Mesendoderm (in vitro differentiated cells): Measurements from ENCODE around the gene LRRC37A.
"Not testable (repeated sequence)": the region's sequence is repeated elsewhere in the genome, so short reads cannot be mapped to it uniquely, and the experiment has no call there.

ENCODE experiments used
- DNase-seq: peaks from one replicate; pipeline ENCODE4 v3.0.0; 2013
- H2AK5ac ChIP-seq: 2 replicates; pipeline ENCODE4 v1.6.1; 2013; ENCODE audit warnings: low read length, inconsistent platforms
- H2BK120ac ChIP-seq: 2 replicates; pipeline ENCODE4 v1.6.1; 2013; ENCODE audit warnings: low read depth, mild to moderate bottlenecking, low read length, moderate library complexity, mixed read lengths
- H2BK15ac ChIP-seq: replicated peaks from 2 replicates; pipeline ENCODE4 v1.6.1; 2013; ENCODE audit warnings: low read depth, mild to moderate bottlenecking, moderate library complexity
- H2BK5ac ChIP-seq: 2 replicates; pipeline ENCODE4 v1.6.1; 2013; ENCODE audit warnings: low read length, inconsistent platforms
- H3K18ac ChIP-seq: 2 replicates; pipeline ENCODE4 v1.6.1; 2013; ENCODE audit warnings: mild to moderate bottlenecking, low read length, mixed read lengths
- H3K23ac ChIP-seq: one replicate; pipeline ENCODE4 v1.6.1; 2013; ENCODE audit warnings: low read length
- H3K27ac ChIP-seq: 2 replicates; pipeline ENCODE4 v1.5.1; 2013; ENCODE audit warnings: low read depth, mild to moderate bottlenecking, inconsistent platforms, low read length, moderate library complexity
- H3K27me3 ChIP-seq: 2 replicates; pipeline ENCODE4 v1.6.1; 2013; ENCODE audit warnings: low read length, control low read depth, mild to moderate bottlenecking, inconsistent platforms; ENCODE audit not compliant: insufficient read depth, poor library complexity
- H3K36me3 ChIP-seq: 2 replicates; pipeline ENCODE4 v1.6.1; 2013; ENCODE audit warnings: low read length, inconsistent platforms; ENCODE audit not compliant: control insufficient read depth, insufficient read depth
- H3K4ac ChIP-seq: one replicate; pipeline ENCODE4 v1.6.1; 2013; ENCODE audit warnings: low read depth, mild to moderate bottlenecking, low read length, moderate library complexity
- H3K4me1 ChIP-seq: 2 replicates; pipeline ENCODE4 v1.6.1; 2013; ENCODE audit warnings: low read depth, low read length, inconsistent platforms; ENCODE audit not compliant: control insufficient read depth
- H3K4me2 ChIP-seq: 2 replicates; pipeline ENCODE4 v1.6.1; 2013; ENCODE audit warnings: low read length
- H3K4me3 ChIP-seq: 2 replicates; pipeline ENCODE4 v1.5.1; 2013; ENCODE audit warnings: mild to moderate bottlenecking, low read length
- H3K56ac ChIP-seq: one replicate; pipeline ENCODE4 v1.6.1; 2013; ENCODE audit warnings: low read length
- H3K79me1 ChIP-seq: 2 replicates; pipeline ENCODE4 v1.6.1; 2013; ENCODE audit warnings: low read length, inconsistent platforms
- H3K79me2 ChIP-seq: 2 replicates; pipeline ENCODE4 v1.6.1; 2013; ENCODE audit warnings: mild to moderate bottlenecking, low read length; ENCODE audit not compliant: control insufficient read depth, insufficient read depth
- H3K9ac ChIP-seq: 2 replicates; pipeline ENCODE4 v1.6.1; 2013; ENCODE audit warnings: low read length, inconsistent platforms
- H4K5ac ChIP-seq: one replicate; pipeline ENCODE4 v1.6.1; 2013; ENCODE audit warnings: low read length
- H4K8ac ChIP-seq: one replicate; pipeline ENCODE4 v1.6.1; 2013; ENCODE audit warnings: low read depth, mild to moderate bottlenecking, control low read depth, low read length, moderate library complexity
- WGBS: extraction: QIAGEN DNeasy Blood & Tissue Kit; methylation state at CpG from one replicate; pipeline ENCODE4 v1.1.7; 2013; ENCODE audit warnings: low lambda C conversion rate, missing lambda C conversion rate; ENCODE audit not compliant: insufficient coverage; ENCODE audit errors: extremely low coverage; 5-methylcytosine and 5-hydroxymethylcytosine counted together

LRRC37A gene

DNA sequence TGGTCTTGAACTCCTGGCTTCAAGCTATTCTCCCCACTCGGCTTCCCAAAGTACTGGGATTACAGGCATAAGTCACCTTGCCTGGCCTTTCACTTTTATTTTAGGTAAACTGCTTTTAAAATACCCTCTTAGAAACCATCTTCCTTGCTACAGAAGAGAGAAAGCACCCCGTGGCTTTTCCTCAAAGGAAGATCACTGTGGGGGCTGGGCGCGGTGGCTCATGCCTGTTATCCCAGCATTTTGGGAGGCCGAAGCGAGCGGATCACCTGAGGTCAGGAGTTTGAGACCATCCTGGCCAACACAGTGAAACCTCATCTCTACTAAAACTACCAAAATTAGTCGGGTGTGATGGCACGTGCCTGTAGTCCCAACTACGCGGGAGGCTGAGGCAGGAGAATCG is 12.3 kb upstream of the LRRC37A start:
- H3K4me3 ChIP-seq, H3K27ac ChIP-seq, H3K79me2 ChIP-seq, H2AK5ac ChIP-seq, H3K23ac ChIP-seq, H3K4me2 ChIP-seq, H3K4me1 ChIP-seq, H3K79me1 ChIP-seq, H2BK5ac ChIP-seq, H3K27me3 ChIP-seq, H3K36me3 ChIP-seq, H3K56ac ChIP-seq, H2BK120ac ChIP-seq, DNase-seq, H3K18ac ChIP-seq, H3K4ac ChIP-seq, H3K9ac ChIP-seq, H4K5ac ChIP-seq, H2BK15ac ChIP-seq, H4K8ac ChIP-seq: not testable (repeated sequence)
- WGBS, result no CpG with 5 or more reads among the region's 12 CpGs

DNA sequence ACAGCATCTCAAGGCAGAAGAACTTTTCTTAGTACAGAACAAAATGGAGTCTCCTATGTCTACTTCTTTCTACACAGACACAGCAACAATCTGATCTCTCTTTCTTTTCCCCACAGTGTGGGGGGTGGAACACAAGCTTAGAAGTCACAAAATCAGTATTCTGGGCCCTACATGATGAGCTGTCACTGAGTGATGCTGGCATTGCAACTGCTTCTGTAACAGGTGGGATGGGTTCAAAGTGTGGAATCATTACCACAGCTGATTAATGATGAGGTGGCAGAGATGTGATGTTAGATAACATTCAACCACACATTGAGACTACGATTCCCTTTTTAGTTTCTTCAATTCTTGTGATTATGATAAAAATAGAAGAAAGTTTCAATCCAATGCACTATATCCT is 10.5 kb upstream of the LRRC37A start:
- not testable (repeated sequence) for H3K27ac ChIP-seq, H3K18ac ChIP-seq, H2BK5ac ChIP-seq, H4K8ac ChIP-seq, H3K56ac ChIP-seq, H3K36me3 ChIP-seq, H4K5ac ChIP-seq, H3K23ac ChIP-seq, H3K4ac ChIP-seq, H3K79me1 ChIP-seq, H2BK15ac ChIP-seq, H3K27me3 ChIP-seq, H2AK5ac ChIP-seq, H3K4me3 ChIP-seq, H3K4me2 ChIP-seq, H2BK120ac ChIP-seq, H3K79me2 ChIP-seq, DNase-seq, H3K9ac ChIP-seq, H3K4me1 ChIP-seq
- no CpG with 5 or more reads among the region's 1 CpG for WGBS

DNA sequence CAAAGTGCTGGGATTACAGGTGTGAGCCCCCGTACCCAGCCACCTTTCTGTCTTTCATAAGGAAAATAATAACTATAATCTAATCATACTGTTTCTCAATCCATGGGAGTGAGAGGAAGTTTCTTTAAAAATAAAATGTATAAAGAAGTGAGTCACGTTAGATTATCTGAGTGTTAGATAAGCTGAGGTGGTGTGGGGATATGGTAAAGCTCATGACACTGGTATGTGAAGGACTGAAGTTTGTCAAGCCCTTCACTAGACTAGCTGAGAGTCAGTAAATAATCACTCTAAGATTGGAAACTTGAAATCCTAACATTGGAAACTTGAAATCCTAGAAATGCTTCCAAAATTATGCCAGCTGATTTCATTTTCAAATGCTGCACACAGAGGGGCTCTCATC is 9.4 kb upstream of the LRRC37A start:
- H3K4me3 ChIP-seq, H3K79me2 ChIP-seq, H4K8ac ChIP-seq, H3K56ac ChIP-seq, H3K27me3 ChIP-seq, H3K4me1 ChIP-seq, H3K9ac ChIP-seq, H3K18ac ChIP-seq, H3K79me1 ChIP-seq, H2BK15ac ChIP-seq, H2AK5ac ChIP-seq, DNase-seq, H3K4me2 ChIP-seq, H3K27ac ChIP-seq, H2BK120ac ChIP-seq, H3K4ac ChIP-seq, H4K5ac ChIP-seq, H2BK5ac ChIP-seq, H3K23ac ChIP-seq, H3K36me3 ChIP-seq: not testable (repeated sequence)
- no CpG with 5 or more reads among the region's 2 CpGs for WGBS

DNA sequence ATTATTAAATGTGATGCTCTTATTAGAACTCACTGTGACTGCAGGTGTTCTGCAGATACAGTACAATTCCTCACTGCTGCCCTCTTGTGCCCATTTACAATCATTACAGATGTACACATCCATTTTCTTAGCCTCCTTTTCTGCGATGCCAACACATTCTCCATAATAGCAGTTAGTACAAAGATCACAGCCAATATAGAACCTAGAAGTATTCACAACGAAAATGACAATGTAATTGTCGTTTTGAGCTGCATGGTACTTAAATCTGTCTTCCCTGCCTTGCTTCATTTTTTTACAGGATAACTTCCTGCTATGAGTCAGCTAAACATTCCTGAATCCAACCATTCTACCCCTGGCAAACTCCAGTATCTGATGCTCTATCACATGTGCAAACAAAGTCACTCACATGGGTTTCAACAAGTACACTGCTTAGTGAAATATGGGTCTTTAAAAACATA is 8.1 kb upstream of the LRRC37A start:
- H3K56ac ChIP-seq, H3K4ac ChIP-seq, H2BK5ac ChIP-seq, H3K36me3 ChIP-seq, H3K9ac ChIP-seq, H3K27ac ChIP-seq, H3K23ac ChIP-seq, H4K5ac ChIP-seq, H3K4me1 ChIP-seq, H3K4me3 ChIP-seq, H3K27me3 ChIP-seq, H3K79me1 ChIP-seq, H3K4me2 ChIP-seq, H2AK5ac ChIP-seq, H2BK120ac ChIP-seq, H3K18ac ChIP-seq, H2BK15ac ChIP-seq, H3K79me2 ChIP-seq, H4K8ac ChIP-seq: not testable (repeated sequence)
- no CpG with 5 or more reads among the region's 3 CpGs for WGBS
- peak; percentile 73 for DNase-seq

GRCh38 chr17:46287587-46287986 is 7.3 kb upstream of the LRRC37A start:
- H3K9ac ChIP-seq, H3K27me3 ChIP-seq, H3K4me2 ChIP-seq, H4K5ac ChIP-seq, H3K56ac ChIP-seq, H2BK120ac ChIP-seq, H3K4me1 ChIP-seq, H3K4ac ChIP-seq, H3K4me3 ChIP-seq, H3K79me2 ChIP-seq, DNase-seq, H2BK15ac ChIP-seq, H3K23ac ChIP-seq, H3K79me1 ChIP-seq, H2BK5ac ChIP-seq, H2AK5ac ChIP-seq, H4K8ac ChIP-seq, H3K27ac ChIP-seq, H3K18ac ChIP-seq, H3K36me3 ChIP-seq: not testable (repeated sequence)
- no CpG with 5 or more reads among the region's 7 CpGs for WGBS

DNA sequence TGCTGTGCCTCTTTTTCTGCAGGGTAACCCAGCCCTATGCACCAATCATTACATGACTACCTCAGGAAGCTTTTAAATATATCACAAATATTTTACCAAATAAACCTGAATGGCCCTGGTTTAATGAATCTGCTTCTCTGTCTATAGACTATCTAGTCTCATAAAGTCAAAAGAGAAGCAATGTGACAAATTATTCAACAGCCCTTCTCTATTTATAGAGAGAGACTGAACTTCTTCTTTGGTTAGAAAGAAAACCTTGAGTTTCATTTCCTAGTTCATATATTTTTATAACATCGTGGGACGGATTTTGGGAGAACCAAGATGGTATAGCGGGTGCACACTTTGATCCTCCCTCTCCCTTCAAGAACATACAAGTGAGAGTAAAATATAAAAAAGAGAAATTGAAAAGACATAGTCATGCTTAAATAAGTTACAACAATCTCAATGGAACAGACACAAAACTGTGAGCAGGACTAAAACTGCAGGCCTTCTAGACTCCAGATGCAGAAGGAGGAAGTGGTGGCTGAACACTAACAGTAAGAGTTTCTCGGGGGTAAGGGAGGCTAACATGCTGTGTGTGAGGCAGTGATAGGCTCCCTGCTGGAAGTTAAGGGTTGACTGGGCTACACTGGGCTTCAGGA is 3.9 kb upstream of the LRRC37A start:
- not testable (repeated sequence) for H3K27ac ChIP-seq, H3K79me1 ChIP-seq, DNase-seq, H2BK15ac ChIP-seq, H3K4me3 ChIP-seq, H3K4me1 ChIP-seq, H2BK5ac ChIP-seq, H3K18ac ChIP-seq, H3K36me3 ChIP-seq, H3K27me3 ChIP-seq, H3K79me2 ChIP-seq, H2BK120ac ChIP-seq, H3K4me2 ChIP-seq, H4K5ac ChIP-seq, H3K4ac ChIP-seq, H3K9ac ChIP-seq, H2AK5ac ChIP-seq, H3K56ac ChIP-seq, H3K23ac ChIP-seq
- no CpG with 5 or more reads among the region's 4 CpGs for WGBS
- peak overlapping the region; percentile 89 for H4K8ac ChIP-seq
